H1 (cell line): ENCODE results near the gene MRPL22. TPM values are rescaled to one million over a fixed set of nuclear protein-coding genes. Genes with fewer than 3 reads are reported as not detected.

ENCODE experiments used
- CTCF ChIA-PET: fragments of 300-600 bp; sonication (Branson Sonifier 250); formaldehyde crosslinking; loops from one replicate; lab custom pipeline; 2021; ENCODE audit not compliant: partially characterized antibody; lab: Charles Lee
- POLR2A ChIA-PET: fragments of 300-600 bp; sonication (Branson Sonifier 250); formaldehyde crosslinking; loops from one replicate; lab custom pipeline; 2021; ENCODE audit warnings: inconsistent platforms; ENCODE audit not compliant: partially characterized antibody; lab: Charles Lee
- DNase-seq, 2 experiments: peaks; one replicate each; pipeline versions ENCODE4 v3.0.0 to v3.0.0-alpha.2; 2010 to 2022; ENCODE audit warnings: low spot score in 2 of 2, low read depth in 1 of 2, mixed read lengths in 1 of 2
- FAIRE-seq: peaks from 2 replicates; lab custom pipeline; 2011; peaks lifted over from hg19 to GRCh38; lab: Jason Lieb, UNC
- H2AFZ ChIP-seq: 2 replicates; pipeline ENCODE4 v1.8.1; 2012; ENCODE audit warnings: low read length, inconsistent platforms
- H2AK5ac ChIP-seq: 2 replicates; pipeline ENCODE4 v1.6.1; 2013; ENCODE audit warnings: low read depth, low read length
- H2BK120ac ChIP-seq: replicated peaks from 2 replicates; pipeline ENCODE3; 2013; ENCODE audit warnings: low read depth, low read length, inconsistent platforms
- H2BK12ac ChIP-seq: 2 replicates; pipeline ENCODE4 v1.6.1; 2013; ENCODE audit warnings: low read depth, low read length
- H2BK15ac ChIP-seq: 2 replicates; pipeline ENCODE4 v1.6.1; 2013; ENCODE audit warnings: low read length
- H2BK20ac ChIP-seq: 2 replicates; pipeline ENCODE4 v1.6.1; 2013; ENCODE audit warnings: low read length
- H2BK5ac ChIP-seq: 2 replicates; pipeline ENCODE4 v1.6.1; 2013; ENCODE audit warnings: low read depth, low read length
- H3K14ac ChIP-seq: 2 replicates; pipeline ENCODE4 v1.6.1; 2013; ENCODE audit warnings: inconsistent platforms; ENCODE audit not compliant: insufficient read length
- H3K18ac ChIP-seq: 2 replicates; pipeline ENCODE4 v1.6.1; 2013; ENCODE audit warnings: low read length; ENCODE audit errors: extremely low read depth
- H3K23ac ChIP-seq: 2 replicates; pipeline ENCODE4 v1.6.1; 2013; ENCODE audit warnings: inconsistent platforms; ENCODE audit not compliant: insufficient read length
- H3K23me2 ChIP-seq: 2 replicates; pipeline ENCODE4 v1.6.1; 2013; ENCODE audit warnings: low read depth, low read length
- H3K27ac ChIP-seq: 2 replicates; pipeline ENCODE4 v1.6.1; 2011; ENCODE audit warnings: low read depth, low read length, inconsistent platforms
- H3K27me3 ChIP-seq, 4 experiments: replicated peaks in 1 of 4; 1 replicate in 1 of 4; 2 replicates in 3 of 4; pipeline versions ENCODE4 v1.6.1 to v1.8.1; 2011 to 2013; ENCODE audit warnings: low read length in 3 of 4, mild to moderate bottlenecking in 3 of 4, inconsistent platforms in 2 of 4, mixed read lengths in 2 of 4, moderate library complexity in 1 of 4; ENCODE audit not compliant: control insufficient read depth in 3 of 4, insufficient read depth in 3 of 4; ENCODE audit errors: extremely low read depth in 1 of 4
- H3K36me3 ChIP-seq, 4 experiments: 2 replicates each; pipeline versions ENCODE4 v1.6.1 to v1.8.1; 2011 to 2013; ENCODE audit warnings: mild to moderate bottlenecking in 4 of 4, low read length in 3 of 4, moderate library complexity in 2 of 4, control low read depth in 1 of 4, inconsistent platforms in 1 of 4; ENCODE audit not compliant: insufficient read depth in 4 of 4, control insufficient read depth in 2 of 4
- H3K4ac ChIP-seq: replicated peaks from 2 replicates; pipeline ENCODE3; 2013; ENCODE audit warnings: low read length, low read depth, mixed read lengths, inconsistent platforms; ENCODE audit not compliant: insufficient read length
- H3K4me1 ChIP-seq, 4 experiments: replicated peaks in 1 of 4; 1 replicate in 1 of 4; 2 replicates in 3 of 4; pipeline versions ENCODE4 v1.6.1 to v1.8.1; 2011 to 2013; ENCODE audit warnings: low read length in 3 of 4, inconsistent platforms in 2 of 4, mixed read lengths in 1 of 4; ENCODE audit not compliant: insufficient read depth in 4 of 4, control insufficient read depth in 3 of 4
- H3K4me2 ChIP-seq, 2 experiments: 2 replicates each; pipeline versions ENCODE4 v1.6.1 to v1.8.1; 2011 to 2013; ENCODE audit warnings: low read depth in 2 of 2, low read length in 2 of 2, control low read depth in 1 of 2, inconsistent platforms in 1 of 2, mild to moderate bottlenecking in 1 of 2; ENCODE audit not compliant: insufficient read depth in 1 of 2
- H3K4me3 ChIP-seq, 4 experiments: fragments of 200-600, 300-600 bp in 1 of 4; sonication (generic), shearing (Covaris generic), sonication (Bioruptor Twin) in 1 of 4; 2 replicates each; pipeline versions ENCODE4 v1.5.1 to v1.8.1; 2011 to 2016; ENCODE audit warnings: low read length in 4 of 4, low read depth in 3 of 4, control low read depth in 2 of 4, inconsistent platforms in 2 of 4, mild to moderate bottlenecking in 2 of 4, mixed read lengths in 1 of 4, moderate library complexity in 1 of 4; ENCODE audit not compliant: insufficient read depth in 2 of 4; ENCODE audit errors: extremely low read depth in 1 of 4
- H3K56ac ChIP-seq: replicated peaks from 2 replicates; pipeline ENCODE3; 2013; ENCODE audit warnings: low read depth, mild to moderate bottlenecking, mixed read lengths, low read length, inconsistent platforms; ENCODE audit not compliant: insufficient read length
- H3K79me1 ChIP-seq: 2 replicates; pipeline ENCODE4 v1.6.1; 2013; ENCODE audit warnings: low read depth, low read length, control low read depth
- H3K79me2 ChIP-seq, 2 experiments: 2 replicates each; pipeline versions ENCODE4 v1.6.1 to v1.8.1; 2012 to 2013; ENCODE audit warnings: low read length in 2 of 2, mild to moderate bottlenecking in 2 of 2, inconsistent platforms in 1 of 2; ENCODE audit not compliant: insufficient read depth in 2 of 2, control insufficient read depth in 1 of 2
- H3K9ac ChIP-seq, 4 experiments: replicated peaks in 1 of 4; 1 replicate in 1 of 4; 2 replicates in 3 of 4; pipeline versions ENCODE4 v1.6.1 to v1.8.1; 2011 to 2013; ENCODE audit warnings: low read depth in 3 of 4, low read length in 3 of 4, control low read depth in 2 of 4, mild to moderate bottlenecking in 2 of 4, moderate library complexity in 2 of 4, inconsistent platforms in 1 of 4; ENCODE audit errors: extremely low read depth in 1 of 4
- H3K9me3 ChIP-seq, 2 experiments: 2 replicates each; pipeline versions ENCODE4 v1.6.1 to v1.8.1; 2012 to 2013; ENCODE audit warnings: mild to moderate bottlenecking in 2 of 2, moderate library complexity in 2 of 2, control low read depth in 1 of 2, inconsistent platforms in 1 of 2, low read depth in 1 of 2, low read length in 1 of 2, mixed read lengths in 1 of 2; ENCODE audit not compliant: insufficient read depth in 2 of 2
- H4K20me1 ChIP-seq, 2 experiments: replicated peaks in 1 of 2; 2 replicates each; pipeline versions ENCODE3 to v1.8.1; 2011 to 2013; ENCODE audit warnings: inconsistent platforms in 2 of 2, low read length in 2 of 2, mild to moderate bottlenecking in 1 of 2; ENCODE audit not compliant: insufficient read depth in 2 of 2, control insufficient read depth in 1 of 2
- H4K5ac ChIP-seq: 2 replicates; pipeline ENCODE4 v1.6.1; 2013; ENCODE audit warnings: low read length, low read depth, mixed read lengths, inconsistent platforms; ENCODE audit not compliant: insufficient read length
- H4K8ac ChIP-seq: 2 replicates; pipeline ENCODE4 v1.8.0; 2013; ENCODE audit warnings: mild to moderate bottlenecking, moderate library complexity, low read length, inconsistent platforms; ENCODE audit not compliant: insufficient read depth; ENCODE audit errors: extremely low read depth
- H4K91ac ChIP-seq: replicated peaks from 2 replicates; pipeline ENCODE3; 2013; ENCODE audit warnings: low read length, mixed read lengths, inconsistent platforms; ENCODE audit not compliant: insufficient read length
- CBX8 ChIP-seq: fragments of 300-800, 300-1000 bp; sonication (generic); IDR thresholded peaks from 2 replicates; pipeline ENCODE4 v1.7.1; 2016; ENCODE audit warnings: low read depth, low read length, borderline replicate concordance
- JUN ChIP-seq: IDR thresholded peaks from 2 replicates; pipeline ENCODE4 v1.6.1; 2011; ENCODE audit warnings: low read depth, mild to moderate bottlenecking, improper control_type of control experiment, low read length
- POLR2A ChIP-seq, 2 experiments: IDR thresholded peaks; 1 replicate in 1 of 2; 2 replicates in 1 of 2; pipeline ENCODE4 v1.6.1; 2011; ENCODE audit warnings: low read depth in 2 of 2, low read length in 2 of 2, mild to moderate bottlenecking in 2 of 2; ENCODE audit errors: control extremely low read depth in 1 of 2
- POLR2AphosphoS5 ChIP-seq: IDR thresholded peaks from 2 replicates; pipeline ENCODE4 v1.6.1; 2011; ENCODE audit warnings: low read depth, low read length
- RAD21 ChIP-seq, 2 experiments: IDR thresholded peaks in 1 of 2; conservative IDR thresholded peaks in 1 of 2; 2 replicates each; pipeline ENCODE4 v1.6.1; 2011; ENCODE audit warnings: low read depth in 2 of 2, low read length in 2 of 2, improper control_type of control experiment in 1 of 2, inconsistent platforms in 1 of 2, mild to moderate bottlenecking in 1 of 2, moderate library complexity in 1 of 2
- SP1 ChIP-seq: IDR thresholded peaks from 2 replicates; pipeline ENCODE4 v1.6.1; 2011; ENCODE audit warnings: low read depth, low read length
- SP2 ChIP-seq: IDR thresholded peaks from 2 replicates; pipeline ENCODE4 v1.6.1; 2012; ENCODE audit warnings: mild to moderate bottlenecking, low read length, inconsistent platforms
- TCF12 ChIP-seq: IDR thresholded peaks from 2 replicates; pipeline ENCODE4 v1.6.1; 2011; ENCODE audit warnings: low read depth, mild to moderate bottlenecking, low read length
- WGBS, 2 experiments: shearing (Covaris generic) in 1 of 2; methylation state at CpG; one replicate each; pipeline versions ENCODE4 v1.1.6 to v1.1.7; 2013 to 2015; ENCODE audit warnings: low lambda C conversion rate in 2 of 2, mixed read lengths in 2 of 2, inconsistent platforms in 1 of 2, low coverage in 1 of 2, missing lambda C conversion rate in 1 of 2; ENCODE audit not compliant: insufficient replicate concordance in 2 of 2, insufficient coverage in 1 of 2, insufficient read length in 1 of 2; ENCODE audit errors: extremely low coverage in 1 of 2, missing lambda C conversion rate in 1 of 2; 5-methylcytosine and 5-hydroxymethylcytosine counted together
- polyA plus RNA-seq, 7 experiments: library from polyadenylated mRNA; depleted of rRNA in 3 of 7; stranded (reverse) in 5 of 7; unstranded in 2 of 7; fragments of >200 nt in 5 of 7; fragments of 200-250 nt in 2 of 7; gene quantifications; 1 replicate in 5 of 7; 2 replicates in 1 of 7; 4 replicates in 1 of 7; pipeline versions ENCODE4 v1.2.1 to v1.2.3, GENCODE V29; 2011 to 2013; ENCODE audit warnings: missing spikeins in 2 of 7, mixed read lengths in 2 of 7
- total RNA-seq: library from RNA; stranded (reverse); fragmentation: NEBNext Ultra II Directional; extraction: Animal tissue kit (Norgen Biotek cat#: 25700); gene quantifications from 2 replicates; pipeline ENCODE4 v1.2.1, GENCODE V29; 2021
- TF ChIP-seq, protein P1 (sequence below): IDR thresholded peaks from 2 replicates; pipeline ENCODE4 v1.6.1; 2012; ENCODE audit warnings: low read length, inconsistent platforms
- TF ChIP-seq, protein P2 (sequence below), 3 experiments: IDR thresholded peaks; 1 replicate in 2 of 3; 2 replicates in 1 of 3; pipeline versions ENCODE4 v1.5.1 to v1.6.1; 2011; ENCODE audit warnings: low read length in 3 of 3, mild to moderate bottlenecking in 3 of 3, inconsistent platforms in 2 of 3, low read depth in 1 of 3, moderate library complexity in 1 of 3; ENCODE audit not compliant: insufficient read depth in 1 of 3; ENCODE audit errors: control extremely low read depth in 1 of 3

Gene MRPL22
- total and polyA plus RNA-seq, 2 of the 8 experiments (the other 6 are each of a cell fraction or from before 2014, with no cell fraction given), result 46.8 to 65.6 TPM

DNA sequence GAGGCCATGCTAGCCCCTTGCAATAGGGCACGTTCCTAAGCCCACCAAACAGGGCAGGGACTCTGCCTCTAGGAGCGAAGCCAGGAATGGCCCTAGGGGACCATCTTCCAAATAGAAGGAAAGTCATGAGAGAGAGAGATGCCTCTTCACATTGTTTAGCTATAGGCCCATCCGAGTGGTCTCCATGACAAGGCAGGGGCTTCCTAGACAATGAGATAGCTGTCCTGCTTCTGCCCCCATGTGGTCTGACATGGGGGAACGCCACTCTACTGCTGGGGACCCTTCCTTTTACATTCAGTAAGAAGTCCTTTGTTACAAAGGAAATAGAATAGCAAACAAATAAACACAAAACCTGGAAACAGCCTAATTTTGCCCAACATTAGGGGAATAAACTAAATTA is 54.8 kb downstream of the MRPL22 start:
- no peaks in the 10 kb centered on the region for H4K20me1 ChIP-seq
- no peak overlapping the region for H2BK120ac ChIP-seq
- H3K9me3 ChIP-seq, result no peaks in the 10 kb centered on the region
- H3K14ac ChIP-seq, result no peak overlapping the region
- peak overlapping the region; percentile 97 for H2AFZ ChIP-seq
- H3K4me1 ChIP-seq, result no peaks in the 10 kb centered on the region; a peak in 1 of 7 replicates
- POLR2A ChIA-PET, result interaction anchor here (0.8 kb wide), 1 partner anchor 9 kb away, joined by 3 read pairs; no protein-coding TSS in a partner anchor
- H2AK5ac ChIP-seq, result no peak overlapping the region
- H3K27me3 ChIP-seq, result no peaks in the 10 kb centered on the region
- H3K27ac ChIP-seq, result no peak overlapping the region
- DNase-seq (peak in 1 of 2 experiments; percentile 55), FAIRE-seq (no peak)
- no peak overlapping the region for H4K91ac ChIP-seq
- H3K79me1 ChIP-seq, result no peaks in the 10 kb centered on the region
- H2BK15ac ChIP-seq, result no peak overlapping the region
- H3K23me2 ChIP-seq, result no peaks in the 10 kb centered on the region
- H3K36me3 ChIP-seq, result no peaks in the 10 kb centered on the region
- no peak overlapping the region for H3K4ac ChIP-seq
- no peak overlapping the region for H3K23ac ChIP-seq
- no peak overlapping the region for H4K8ac ChIP-seq
- no peak overlapping the region for H3K4me3 ChIP-seq
- H3K79me2 ChIP-seq, result no peaks in the 10 kb centered on the region
- CTCF ChIA-PET, result interaction anchor here (0.6 to 25.5 kb wide), 28 partner anchors 10 to 416 kb away, joined by 3 to 471 read pairs (median 4); no protein-coding TSS in a partner anchor
- H3K18ac ChIP-seq, result no peak overlapping the region
- H2BK12ac ChIP-seq, result no peak overlapping the region
- no peak overlapping the region for H3K56ac ChIP-seq
- no peak overlapping the region for H2BK20ac ChIP-seq
- WGBS, 2 experiments, result 79% methylated on average over 4 of the region's 4 CpGs; no CpG with 5 or more reads in 1 of the 2 experiments
- no peak overlapping the region for H3K4me2 ChIP-seq
- H3K9ac ChIP-seq, result no peak overlapping the region
- no peak overlapping the region for H4K5ac ChIP-seq
- H2BK5ac ChIP-seq, result no peak overlapping the region
- TF ChIP-seq POLR2A (IDR thresholded peaks at IDR 0.05; ENCODE audit: control extremely low read depth in 1 of 2, low read depth in 2 of 2, low read length in 2 of 2) (no peak), JUN (no peak), SP1 (no peak), SP2 (no peak), TCF12 (no peak), POLR2AphosphoS5 (no peak), CBX8 (no peak), RAD21 (IDR thresholded peaks at IDR 0.05 in 1 of 2, conservative IDR thresholded peaks at IDR 0.05 in 1 of 2; ENCODE audit: low read depth in 2 of 2, low read length in 2 of 2) (peak; percentile 72 to 75)
- TF ChIP-seq, protein P1, sequence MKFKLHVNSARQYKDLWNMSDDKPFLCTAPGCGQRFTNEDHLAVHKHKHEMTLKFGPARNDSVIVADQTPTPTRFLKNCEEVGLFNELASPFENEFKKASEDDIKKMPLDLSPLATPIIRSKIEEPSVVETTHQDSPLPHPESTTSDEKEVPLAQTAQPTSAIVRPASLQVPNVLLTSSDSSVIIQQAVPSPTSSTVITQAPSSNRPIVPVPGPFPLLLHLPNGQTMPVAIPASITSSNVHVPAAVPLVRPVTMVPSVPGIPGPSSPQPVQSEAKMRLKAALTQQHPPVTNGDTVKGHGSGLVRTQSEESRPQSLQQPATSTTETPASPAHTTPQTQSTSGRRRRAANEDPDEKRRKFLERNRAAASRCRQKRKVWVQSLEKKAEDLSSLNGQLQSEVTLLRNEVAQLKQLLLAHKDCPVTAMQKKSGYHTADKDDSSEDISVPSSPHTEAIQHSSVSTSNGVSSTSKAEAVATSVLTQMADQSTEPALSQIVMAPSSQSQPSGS, result no peak
- TF ChIP-seq, protein P2, sequence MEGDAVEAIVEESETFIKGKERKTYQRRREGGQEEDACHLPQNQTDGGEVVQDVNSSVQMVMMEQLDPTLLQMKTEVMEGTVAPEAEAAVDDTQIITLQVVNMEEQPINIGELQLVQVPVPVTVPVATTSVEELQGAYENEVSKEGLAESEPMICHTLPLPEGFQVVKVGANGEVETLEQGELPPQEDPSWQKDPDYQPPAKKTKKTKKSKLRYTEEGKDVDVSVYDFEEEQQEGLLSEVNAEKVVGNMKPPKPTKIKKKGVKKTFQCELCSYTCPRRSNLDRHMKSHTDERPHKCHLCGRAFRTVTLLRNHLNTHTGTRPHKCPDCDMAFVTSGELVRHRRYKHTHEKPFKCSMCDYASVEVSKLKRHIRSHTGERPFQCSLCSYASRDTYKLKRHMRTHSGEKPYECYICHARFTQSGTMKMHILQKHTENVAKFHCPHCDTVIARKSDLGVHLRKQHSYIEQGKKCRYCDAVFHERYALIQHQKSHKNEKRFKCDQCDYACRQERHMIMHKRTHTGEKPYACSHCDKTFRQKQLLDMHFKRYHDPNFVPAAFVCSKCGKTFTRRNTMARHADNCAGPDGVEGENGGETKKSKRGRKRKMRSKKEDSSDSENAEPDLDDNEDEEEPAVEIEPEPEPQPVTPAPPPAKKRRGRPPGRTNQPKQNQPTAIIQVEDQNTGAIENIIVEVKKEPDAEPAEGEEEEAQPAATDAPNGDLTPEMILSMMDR (IDR thresholded peaks at IDR 0.05; ENCODE audit: control extremely low read depth in 1 of 3, insufficient read depth in 1 of 3, low read depth in 1 of 3, low read length in 3 of 3), result peak; percentile 58 to 69 (median 65)
